Right lobe of liver (tissue), 4 donors: ENCODE data around the gene ACER1.

Experiments used
- POLR2A ChIP-seq: fragments of 450-650 bp; IDR thresholded peaks from one replicate; pipeline ENCODE4 v1.6.1; 2017; ENCODE audit warnings: antibody characterized with exemption, mild to moderate bottlenecking
- TF ChIP-seq, protein P1 (sequence below), 4 donors: fragments of 200-600 bp in 3 of 4; fragments of 450-650 bp in 1 of 4; IDR thresholded peaks; one replicate each; pipeline versions ENCODE4 v1.5.1 to v1.8.0; 2016 to 2022; ENCODE audit warnings: antibody characterized with exemption in 4 of 4, mild to moderate bottlenecking in 2 of 4
- donor health status: DM: no; HTN: no; CAD: no.
- donor health status: DM: no; HTN: no; CAD: no.
- donor health status: DM: no; HTN: yes; CAD: no.

DNA sequence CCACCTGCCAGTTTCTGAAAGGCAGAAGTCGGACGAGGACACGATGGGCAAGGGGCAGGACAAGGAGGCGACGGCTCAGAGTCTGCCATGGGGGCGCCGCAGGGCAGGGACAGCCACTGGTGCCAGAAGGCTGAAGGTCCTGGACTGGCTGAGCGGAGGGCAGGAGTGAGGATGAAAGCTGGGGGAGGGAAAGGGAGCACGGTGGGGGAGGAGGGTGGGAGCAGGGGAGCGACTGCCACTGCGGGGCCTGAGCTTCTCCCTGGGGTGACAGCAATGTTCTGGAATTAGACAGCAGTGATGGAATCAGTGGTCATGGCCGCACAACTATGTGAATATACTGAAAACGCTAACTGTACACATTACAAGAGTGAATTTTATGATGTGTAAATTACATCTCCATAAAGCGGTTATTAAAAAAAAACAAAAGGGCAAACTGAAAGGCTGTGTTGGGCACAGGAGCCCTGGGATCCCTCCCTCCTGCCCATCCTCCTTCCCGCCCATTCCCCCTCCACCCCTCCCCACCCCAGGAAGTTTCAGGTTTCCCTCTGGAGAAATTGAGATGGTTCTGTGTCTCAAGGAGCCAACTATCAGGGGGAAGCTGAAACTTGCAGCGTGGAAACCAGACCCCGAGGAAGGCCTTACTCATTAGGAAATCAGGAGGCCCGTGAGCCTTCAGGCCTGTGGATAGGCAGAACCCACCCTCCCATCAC lies 69.5 kb downstream of the ACER1 start:
- TF ChIP-seq POLR2A: no peak
- TF ChIP-seq, protein P1, sequence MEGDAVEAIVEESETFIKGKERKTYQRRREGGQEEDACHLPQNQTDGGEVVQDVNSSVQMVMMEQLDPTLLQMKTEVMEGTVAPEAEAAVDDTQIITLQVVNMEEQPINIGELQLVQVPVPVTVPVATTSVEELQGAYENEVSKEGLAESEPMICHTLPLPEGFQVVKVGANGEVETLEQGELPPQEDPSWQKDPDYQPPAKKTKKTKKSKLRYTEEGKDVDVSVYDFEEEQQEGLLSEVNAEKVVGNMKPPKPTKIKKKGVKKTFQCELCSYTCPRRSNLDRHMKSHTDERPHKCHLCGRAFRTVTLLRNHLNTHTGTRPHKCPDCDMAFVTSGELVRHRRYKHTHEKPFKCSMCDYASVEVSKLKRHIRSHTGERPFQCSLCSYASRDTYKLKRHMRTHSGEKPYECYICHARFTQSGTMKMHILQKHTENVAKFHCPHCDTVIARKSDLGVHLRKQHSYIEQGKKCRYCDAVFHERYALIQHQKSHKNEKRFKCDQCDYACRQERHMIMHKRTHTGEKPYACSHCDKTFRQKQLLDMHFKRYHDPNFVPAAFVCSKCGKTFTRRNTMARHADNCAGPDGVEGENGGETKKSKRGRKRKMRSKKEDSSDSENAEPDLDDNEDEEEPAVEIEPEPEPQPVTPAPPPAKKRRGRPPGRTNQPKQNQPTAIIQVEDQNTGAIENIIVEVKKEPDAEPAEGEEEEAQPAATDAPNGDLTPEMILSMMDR (IDR thresholded peaks at IDR 0.05): no peak
